ENCODE measurements around the gene SHISA5. TPM values are rescaled to one million over a fixed set of nuclear protein-coding genes. Genes with fewer than 3 reads are reported as not detected.

The SHISA5 gene
- total RNA-seq, 1 donor from 2014 or later, result 163 TPM

- peaks cover 14% of the 10 kb centered on the region for H3K36me3 ChIP-seq
- intact Hi-C loops (cut with DNase I), result no loop called here
- peak overlapping the region; percentile 78 for H3K4me3 ChIP-seq
- peak overlapping the region; percentile 89 for H3K27ac ChIP-seq
- H3K4me1 ChIP-seq, result peaks cover 51% of the 10 kb centered on the region
- no peaks in the 10 kb centered on the region for H3K9me3 ChIP-seq
- DNase-seq (peak; percentile 93), ATAC-seq (peak; percentile 61)
- no peaks in the 10 kb centered on the region for H3K27me3 ChIP-seq
- TF ChIP-seq CTCF (IDR thresholded peaks at IDR 0.05), result no peak
Measured at GRCh38 chr3:48429317-48429959, 74.5 kb downstream of the SHISA5 start.

- intact Hi-C loops (cut with DNase I), result no loop called here
- Histone ChIP-seq H3K4me1 (peaks cover 48% of the 10 kb centered on the region), H3K4me3 (peak overlapping the region; percentile 78), H3K27ac (peak overlapping the region; percentile 89), H3K27me3 (no peaks in the 10 kb centered on the region), H3K9me3 (no peaks in the 10 kb centered on the region), H3K36me3 (peaks cover 14% of the 10 kb centered on the region)
- no peak for TF ChIP-seq CTCF (IDR thresholded peaks at IDR 0.05)
- peak; percentile 37 for ATAC-seq
- peak; percentile 76 for DNase-seq
Measured at GRCh38 chr3:48428572-48429316, 75.2 kb downstream of the SHISA5 start.

GRCh38 chr3:48428088-48428571 lies 75.8 kb downstream of the SHISA5 start:
- peak overlapping the region; percentile 78 for H3K4me3 ChIP-seq
- no peak for TF ChIP-seq CTCF (IDR thresholded peaks at IDR 0.05)
- peak overlapping the region; percentile 89 for H3K27ac ChIP-seq
- ATAC-seq, result no peak
- no peaks in the 10 kb centered on the region for H3K9me3 ChIP-seq
- peaks cover 54% of the 10 kb centered on the region for H3K4me1 ChIP-seq
- no peaks in the 10 kb centered on the region for H3K27me3 ChIP-seq
- no peak for DNase-seq
- peaks cover 14% of the 10 kb centered on the region for H3K36me3 ChIP-seq
- intact Hi-C loops (cut with DNase I), result no loop called here

- H3K4me3 ChIP-seq, result peak overlapping the region; percentile 78
- DNase-seq, result no peak
- peaks cover 8% of the 10 kb centered on the region for H3K36me3 ChIP-seq
- no peak for TF ChIP-seq CTCF (IDR thresholded peaks at IDR 0.05)
- no peaks in the 10 kb centered on the region for H3K9me3 ChIP-seq
- ATAC-seq, result peak; percentile 0
- peaks cover 54% of the 10 kb centered on the region for H3K4me1 ChIP-seq
- intact Hi-C loops (cut with DNase I), result no loop called here
- H3K27ac ChIP-seq, result peak overlapping the region; percentile 89
- no peaks in the 10 kb centered on the region for H3K27me3 ChIP-seq
Measured at GRCh38 chr3:48427630-48427962, 76.4 kb downstream of the SHISA5 start.

GRCh38 chr3:48426944-48427629 lies 76.9 kb downstream of the SHISA5 start:
- ATAC-seq, result no peak
- Histone ChIP-seq H3K9me3 (no peaks in the 10 kb centered on the region), H3K27ac (peak overlapping the region; percentile 89), H3K27me3 (no peaks in the 10 kb centered on the region), H3K4me1 (peaks cover 54% of the 10 kb centered on the region), H3K4me3 (peak overlapping the region; percentile 78), H3K36me3 (peaks cover 3% of the 10 kb centered on the region)
- DNase-seq, result no peak
- intact Hi-C loops (cut with DNase I), result no loop called here
- TF ChIP-seq CTCF (IDR thresholded peaks at IDR 0.05), result no peak

Data from upper lobe of right lung (tissue), 1 donor.